ENCODE results near the gene TRIM60.

- TF ChIP-seq ZNF366 (tag by site-specific recombination; conservative IDR thresholded peaks at IDR 0.05): no peak
- TF ChIP-seq ZNF571 (tag by site-specific recombination; IDR thresholded peaks at IDR 0.05): no peak
- TF ChIP-seq SETDB1 (IDR thresholded peaks at IDR 0.05; ENCODE audit: insufficient read length, low read length): no peak
- no peak for TF ChIP-seq ZEB2 (tag by site-specific recombination; IDR thresholded peaks at IDR 0.05)
- no peak for TF ChIP-seq ZNF747 (tag by site-specific recombination; IDR thresholded peaks at IDR 0.05)
- TF ChIP-seq, protein P1, sequence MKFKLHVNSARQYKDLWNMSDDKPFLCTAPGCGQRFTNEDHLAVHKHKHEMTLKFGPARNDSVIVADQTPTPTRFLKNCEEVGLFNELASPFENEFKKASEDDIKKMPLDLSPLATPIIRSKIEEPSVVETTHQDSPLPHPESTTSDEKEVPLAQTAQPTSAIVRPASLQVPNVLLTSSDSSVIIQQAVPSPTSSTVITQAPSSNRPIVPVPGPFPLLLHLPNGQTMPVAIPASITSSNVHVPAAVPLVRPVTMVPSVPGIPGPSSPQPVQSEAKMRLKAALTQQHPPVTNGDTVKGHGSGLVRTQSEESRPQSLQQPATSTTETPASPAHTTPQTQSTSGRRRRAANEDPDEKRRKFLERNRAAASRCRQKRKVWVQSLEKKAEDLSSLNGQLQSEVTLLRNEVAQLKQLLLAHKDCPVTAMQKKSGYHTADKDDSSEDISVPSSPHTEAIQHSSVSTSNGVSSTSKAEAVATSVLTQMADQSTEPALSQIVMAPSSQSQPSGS (tag by site-specific recombination; IDR thresholded peaks at IDR 0.05; ENCODE audit: low read depth): no peak
- no peak for TF ChIP-seq ZNF280D (tag by site-specific recombination; IDR thresholded peaks at IDR 0.05)
- TF ChIP-seq ZBTB6 (tag by site-specific recombination; IDR thresholded peaks at IDR 0.05): no peak
- no peak for TF ChIP-seq ZNF639 (tag by site-specific recombination; IDR thresholded peaks at IDR 0.05)
- TF ChIP-seq, protein P2, sequence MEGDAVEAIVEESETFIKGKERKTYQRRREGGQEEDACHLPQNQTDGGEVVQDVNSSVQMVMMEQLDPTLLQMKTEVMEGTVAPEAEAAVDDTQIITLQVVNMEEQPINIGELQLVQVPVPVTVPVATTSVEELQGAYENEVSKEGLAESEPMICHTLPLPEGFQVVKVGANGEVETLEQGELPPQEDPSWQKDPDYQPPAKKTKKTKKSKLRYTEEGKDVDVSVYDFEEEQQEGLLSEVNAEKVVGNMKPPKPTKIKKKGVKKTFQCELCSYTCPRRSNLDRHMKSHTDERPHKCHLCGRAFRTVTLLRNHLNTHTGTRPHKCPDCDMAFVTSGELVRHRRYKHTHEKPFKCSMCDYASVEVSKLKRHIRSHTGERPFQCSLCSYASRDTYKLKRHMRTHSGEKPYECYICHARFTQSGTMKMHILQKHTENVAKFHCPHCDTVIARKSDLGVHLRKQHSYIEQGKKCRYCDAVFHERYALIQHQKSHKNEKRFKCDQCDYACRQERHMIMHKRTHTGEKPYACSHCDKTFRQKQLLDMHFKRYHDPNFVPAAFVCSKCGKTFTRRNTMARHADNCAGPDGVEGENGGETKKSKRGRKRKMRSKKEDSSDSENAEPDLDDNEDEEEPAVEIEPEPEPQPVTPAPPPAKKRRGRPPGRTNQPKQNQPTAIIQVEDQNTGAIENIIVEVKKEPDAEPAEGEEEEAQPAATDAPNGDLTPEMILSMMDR (tag by site-specific recombination; IDR thresholded peaks at IDR 0.05): no peak
- no peak for TF ChIP-seq ZNF146 (tag by site-specific recombination; IDR thresholded peaks at IDR 0.05)
- no peak for TF ChIP-seq FEZF1 (tag by site-specific recombination; IDR thresholded peaks at IDR 0.05)
- TF ChIP-seq, protein P3, sequence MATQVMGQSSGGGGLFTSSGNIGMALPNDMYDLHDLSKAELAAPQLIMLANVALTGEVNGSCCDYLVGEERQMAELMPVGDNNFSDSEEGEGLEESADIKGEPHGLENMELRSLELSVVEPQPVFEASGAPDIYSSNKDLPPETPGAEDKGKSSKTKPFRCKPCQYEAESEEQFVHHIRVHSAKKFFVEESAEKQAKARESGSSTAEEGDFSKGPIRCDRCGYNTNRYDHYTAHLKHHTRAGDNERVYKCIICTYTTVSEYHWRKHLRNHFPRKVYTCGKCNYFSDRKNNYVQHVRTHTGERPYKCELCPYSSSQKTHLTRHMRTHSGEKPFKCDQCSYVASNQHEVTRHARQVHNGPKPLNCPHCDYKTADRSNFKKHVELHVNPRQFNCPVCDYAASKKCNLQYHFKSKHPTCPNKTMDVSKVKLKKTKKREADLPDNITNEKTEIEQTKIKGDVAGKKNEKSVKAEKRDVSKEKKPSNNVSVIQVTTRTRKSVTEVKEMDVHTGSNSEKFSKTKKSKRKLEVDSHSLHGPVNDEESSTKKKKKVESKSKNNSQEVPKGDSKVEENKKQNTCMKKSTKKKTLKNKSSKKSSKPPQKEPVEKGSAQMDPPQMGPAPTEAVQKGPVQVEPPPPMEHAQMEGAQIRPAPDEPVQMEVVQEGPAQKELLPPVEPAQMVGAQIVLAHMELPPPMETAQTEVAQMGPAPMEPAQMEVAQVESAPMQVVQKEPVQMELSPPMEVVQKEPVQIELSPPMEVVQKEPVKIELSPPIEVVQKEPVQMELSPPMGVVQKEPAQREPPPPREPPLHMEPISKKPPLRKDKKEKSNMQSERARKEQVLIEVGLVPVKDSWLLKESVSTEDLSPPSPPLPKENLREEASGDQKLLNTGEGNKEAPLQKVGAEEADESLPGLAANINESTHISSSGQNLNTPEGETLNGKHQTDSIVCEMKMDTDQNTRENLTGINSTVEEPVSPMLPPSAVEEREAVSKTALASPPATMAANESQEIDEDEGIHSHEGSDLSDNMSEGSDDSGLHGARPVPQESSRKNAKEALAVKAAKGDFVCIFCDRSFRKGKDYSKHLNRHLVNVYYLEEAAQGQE (tag by site-specific recombination; IDR thresholded peaks at IDR 0.05): no peak
Measured at GRCh38 chr4:164997941-164998340, 33.9 kb upstream of the TRIM60 start.
